ENCODE data around the gene SLC39A11.

The SLC39A11 gene

GRCh38 chr17:73088561-73088960 is 3.9 kb downstream of the SLC39A11 start:
- TF ChIP-seq NFIC (IDR thresholded peaks at IDR 0.05) (no peak), TAF1 (IDR thresholded peaks at IDR 0.05; ENCODE audit: low read depth) (no peak), USF1 (IDR thresholded peaks at IDR 0.05) (no peak), TCF12 (IDR thresholded peaks at IDR 0.05; ENCODE audit: low read depth) (no peak), FOXM1 (IDR thresholded peaks at IDR 0.05; ENCODE audit: borderline replicate concordance, low read depth) (no peak), EGR1 (IDR thresholded peaks at IDR 0.05) (no peak), CREB1 (IDR thresholded peaks at IDR 0.05; ENCODE audit: low read depth) (no peak), MAX (IDR thresholded peaks at IDR 0.05) (no peak), YY1 (IDR thresholded peaks at IDR 0.05; ENCODE audit: low read depth) (no peak), TEAD4 (IDR thresholded peaks at IDR 0.05) (no peak), ZBTB7A (IDR thresholded peaks at IDR 0.05; ENCODE audit: low read depth) (no peak), RAD21 (IDR thresholded peaks at IDR 0.05; ENCODE audit: low read depth) (no peak), CEBPB (IDR thresholded peaks at IDR 0.05) (no peak), EP300 (IDR thresholded peaks at IDR 0.05; ENCODE audit: borderline replicate concordance) (no peak)
- TF ChIP-seq, protein P1, sequence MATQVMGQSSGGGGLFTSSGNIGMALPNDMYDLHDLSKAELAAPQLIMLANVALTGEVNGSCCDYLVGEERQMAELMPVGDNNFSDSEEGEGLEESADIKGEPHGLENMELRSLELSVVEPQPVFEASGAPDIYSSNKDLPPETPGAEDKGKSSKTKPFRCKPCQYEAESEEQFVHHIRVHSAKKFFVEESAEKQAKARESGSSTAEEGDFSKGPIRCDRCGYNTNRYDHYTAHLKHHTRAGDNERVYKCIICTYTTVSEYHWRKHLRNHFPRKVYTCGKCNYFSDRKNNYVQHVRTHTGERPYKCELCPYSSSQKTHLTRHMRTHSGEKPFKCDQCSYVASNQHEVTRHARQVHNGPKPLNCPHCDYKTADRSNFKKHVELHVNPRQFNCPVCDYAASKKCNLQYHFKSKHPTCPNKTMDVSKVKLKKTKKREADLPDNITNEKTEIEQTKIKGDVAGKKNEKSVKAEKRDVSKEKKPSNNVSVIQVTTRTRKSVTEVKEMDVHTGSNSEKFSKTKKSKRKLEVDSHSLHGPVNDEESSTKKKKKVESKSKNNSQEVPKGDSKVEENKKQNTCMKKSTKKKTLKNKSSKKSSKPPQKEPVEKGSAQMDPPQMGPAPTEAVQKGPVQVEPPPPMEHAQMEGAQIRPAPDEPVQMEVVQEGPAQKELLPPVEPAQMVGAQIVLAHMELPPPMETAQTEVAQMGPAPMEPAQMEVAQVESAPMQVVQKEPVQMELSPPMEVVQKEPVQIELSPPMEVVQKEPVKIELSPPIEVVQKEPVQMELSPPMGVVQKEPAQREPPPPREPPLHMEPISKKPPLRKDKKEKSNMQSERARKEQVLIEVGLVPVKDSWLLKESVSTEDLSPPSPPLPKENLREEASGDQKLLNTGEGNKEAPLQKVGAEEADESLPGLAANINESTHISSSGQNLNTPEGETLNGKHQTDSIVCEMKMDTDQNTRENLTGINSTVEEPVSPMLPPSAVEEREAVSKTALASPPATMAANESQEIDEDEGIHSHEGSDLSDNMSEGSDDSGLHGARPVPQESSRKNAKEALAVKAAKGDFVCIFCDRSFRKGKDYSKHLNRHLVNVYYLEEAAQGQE (IDR thresholded peaks at IDR 0.05; ENCODE audit: low read depth) = no peak

- TF ChIP-seq RAD21 (IDR thresholded peaks at IDR 0.05; ENCODE audit: low read depth) = no peak
- TF ChIP-seq CEBPB (IDR thresholded peaks at IDR 0.05) = no peak
- no peak for TF ChIP-seq USF1 (IDR thresholded peaks at IDR 0.05)
- no peak for TF ChIP-seq TAF1 (IDR thresholded peaks at IDR 0.05; ENCODE audit: low read depth)
- no peak for TF ChIP-seq TEAD4 (IDR thresholded peaks at IDR 0.05)
- TF ChIP-seq CREB1 (IDR thresholded peaks at IDR 0.05; ENCODE audit: low read depth) = no peak
- no peak for TF ChIP-seq EGR1 (IDR thresholded peaks at IDR 0.05)
- no peak for TF ChIP-seq NFIC (IDR thresholded peaks at IDR 0.05)
- TF ChIP-seq, protein P1 (IDR thresholded peaks at IDR 0.05; ENCODE audit: low read depth) = no peak
Observed at GRCh38 chr17:73083432-73083831, 9.1 kb downstream of the SLC39A11 start.

GRCh38 chr17:73074566-73074965 is 17.9 kb downstream of the SLC39A11 start:
- no peak for TF ChIP-seq NFIC (IDR thresholded peaks at IDR 0.05)
- no peak for TF ChIP-seq CEBPB (IDR thresholded peaks at IDR 0.05)
- TF ChIP-seq ZBTB7A (IDR thresholded peaks at IDR 0.05; ENCODE audit: low read depth) = no peak
- TF ChIP-seq FOXM1 (IDR thresholded peaks at IDR 0.05; ENCODE audit: borderline replicate concordance, low read depth) = no peak
- no peak for TF ChIP-seq CREB1 (IDR thresholded peaks at IDR 0.05; ENCODE audit: low read depth)
- TF ChIP-seq RAD21 (IDR thresholded peaks at IDR 0.05; ENCODE audit: low read depth) = no peak
- no peak for TF ChIP-seq TCF12 (IDR thresholded peaks at IDR 0.05; ENCODE audit: low read depth)
- no peak for TF ChIP-seq TEAD4 (IDR thresholded peaks at IDR 0.05)
- TF ChIP-seq EGR1 (IDR thresholded peaks at IDR 0.05) = no peak
- TF ChIP-seq MAX (IDR thresholded peaks at IDR 0.05) = no peak

- TF ChIP-seq NFIC (IDR thresholded peaks at IDR 0.05) (no peak), YY1 (IDR thresholded peaks at IDR 0.05; ENCODE audit: low read depth) (no peak), FOXM1 (IDR thresholded peaks at IDR 0.05; ENCODE audit: borderline replicate concordance, low read depth) (no peak), ZBTB7A (IDR thresholded peaks at IDR 0.05; ENCODE audit: low read depth) (no peak), TCF12 (IDR thresholded peaks at IDR 0.05; ENCODE audit: low read depth) (no peak), CEBPB (IDR thresholded peaks at IDR 0.05) (no peak), RAD21 (IDR thresholded peaks at IDR 0.05; ENCODE audit: low read depth) (no peak), EP300 (IDR thresholded peaks at IDR 0.05; ENCODE audit: borderline replicate concordance) (no peak), TEAD4 (IDR thresholded peaks at IDR 0.05) (no peak), CREB1 (IDR thresholded peaks at IDR 0.05; ENCODE audit: low read depth) (no peak), TAF1 (IDR thresholded peaks at IDR 0.05; ENCODE audit: low read depth) (no peak), MAX (IDR thresholded peaks at IDR 0.05) (no peak), EGR1 (IDR thresholded peaks at IDR 0.05) (no peak), USF1 (IDR thresholded peaks at IDR 0.05) (no peak)
- TF ChIP-seq, protein P1 (IDR thresholded peaks at IDR 0.05; ENCODE audit: low read depth) = no peak
Observed at GRCh38 chr17:73072219-73072962, 20.1 kb downstream of the SLC39A11 start.
